Glutamatergic neuron (in vitro differentiated cells): ENCODE results near the gene DCAF8. TPM values are rescaled to one million over a fixed set of nuclear protein-coding genes. Genes with fewer than 3 reads are reported as not detected.

Experiments
- DNase-seq: peaks from one replicate; pipeline ENCODE4 v3.0.0; 2022
- H3K27ac Mint-ChIP-seq: one replicate; pipeline ENCODE4 v1.8.0; 2020; ENCODE audit warnings: mild to moderate bottlenecking, mixed read lengths, inconsistent platforms; ENCODE audit not compliant: unreplicated experiment
- H3K27me3 Mint-ChIP-seq: one replicate; pipeline ENCODE4 v1.8.0; 2020; ENCODE audit warnings: mild to moderate bottlenecking, moderate library complexity, mixed read lengths, inconsistent platforms; ENCODE audit not compliant: unreplicated experiment
- H3K36me3 Mint-ChIP-seq: one replicate; pipeline ENCODE4 v1.8.0; 2020; ENCODE audit warnings: mild to moderate bottlenecking, mixed read lengths, inconsistent platforms; ENCODE audit not compliant: unreplicated experiment
- H3K4me1 Mint-ChIP-seq: one replicate; pipeline ENCODE4 v1.8.0; 2020; ENCODE audit warnings: mild to moderate bottlenecking, low read depth, mixed read lengths, inconsistent platforms; ENCODE audit not compliant: unreplicated experiment
- H3K4me3 Mint-ChIP-seq: one replicate; pipeline ENCODE4 v1.8.0; 2020; ENCODE audit warnings: mild to moderate bottlenecking, mixed read lengths, inconsistent platforms; ENCODE audit not compliant: unreplicated experiment
- H3K9me3 Mint-ChIP-seq: one replicate; pipeline ENCODE4 v1.8.0; 2020; ENCODE audit warnings: mild to moderate bottlenecking, moderate library complexity, mixed read lengths, inconsistent platforms; ENCODE audit not compliant: unreplicated experiment
- CTCF ChIP-seq: fragments of 200-600 bp; sonication (generic); IDR thresholded peaks from one replicate; pipeline ENCODE4 v1.5.0; 2021; ENCODE audit not compliant: partially characterized antibody, unreplicated experiment
- total RNA-seq: library from RNA; stranded (reverse); fragmentation: NEBNext Ultra II Directional; extraction: Animal tissue kit (Norgen Biotek cat#: 25700); gene quantifications from one replicate; pipeline ENCODE4 v1.2.1, GENCODE V29; 2021; ENCODE audit not compliant: unreplicated experiment

The DCAF8 gene
- total RNA-seq, 1 donor from 2014 or later: 146 TPM

DNA sequence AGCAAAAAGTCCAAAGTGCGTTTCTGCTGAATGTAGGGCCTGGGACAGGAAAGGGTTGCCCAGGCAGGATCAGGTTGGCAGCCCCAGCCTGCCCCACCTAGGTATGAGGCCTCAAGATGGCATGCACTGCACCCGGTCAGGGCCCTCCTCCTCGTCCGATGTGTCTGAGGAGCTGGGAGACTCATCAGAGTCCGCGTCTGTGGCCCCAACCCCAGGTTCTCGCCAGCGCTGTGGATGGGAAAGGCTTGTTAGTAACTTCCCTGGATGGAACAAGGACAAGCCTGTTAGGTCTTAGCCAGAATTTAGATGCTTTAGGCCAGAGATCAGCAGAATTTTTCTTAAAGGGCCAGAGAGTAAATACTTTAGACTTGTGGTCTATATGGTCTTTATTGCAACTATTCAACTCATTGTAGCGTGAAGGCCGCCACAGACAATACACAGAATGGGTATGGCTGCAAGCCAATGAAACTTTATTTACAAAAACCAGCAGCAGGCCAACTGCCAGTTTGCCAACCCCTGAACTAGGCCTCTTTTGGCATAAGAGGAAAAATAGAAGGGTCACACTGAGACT is 44.8 kb downstream of the DCAF8 start:
- Mint-ChIP-seq H3K36me3 (peaks cover 5% of the 10 kb centered on the region), H3K4me3 (no peak overlapping the region), H3K27me3 (no peaks in the 10 kb centered on the region), H3K9me3 (no peaks in the 10 kb centered on the region), H3K4me1 (peaks cover 4% of the 10 kb centered on the region), H3K27ac (no peak overlapping the region)
- TF ChIP-seq CTCF: no peak
- DNase-seq: no peak

- no peak for DNase-seq
- H3K4me3 Mint-ChIP-seq: no peak overlapping the region
- H3K36me3 Mint-ChIP-seq: peaks cover 5% of the 10 kb centered on the region
- no peak overlapping the region for H3K27ac Mint-ChIP-seq
- peaks cover 2% of the 10 kb centered on the region for H3K9me3 Mint-ChIP-seq
- H3K27me3 Mint-ChIP-seq: peaks cover 3% of the 10 kb centered on the region
- no peak for TF ChIP-seq CTCF
- peaks cover 10% of the 10 kb centered on the region for H3K4me1 Mint-ChIP-seq
These were observed 46.0 kb downstream of the DCAF8 start for GRCh38 chr1:160216301-160216700.

GRCh38 chr1:160214481-160215140 is 47.7 kb downstream of the DCAF8 start:
- peaks cover 5% of the 10 kb centered on the region for H3K36me3 Mint-ChIP-seq
- peaks cover 26% of the 10 kb centered on the region for H3K4me1 Mint-ChIP-seq
- no peak for TF ChIP-seq CTCF
- DNase-seq: no peak
- H3K4me3 Mint-ChIP-seq: no peak overlapping the region
- H3K9me3 Mint-ChIP-seq: peaks cover 2% of the 10 kb centered on the region
- no peak overlapping the region for H3K27ac Mint-ChIP-seq
- H3K27me3 Mint-ChIP-seq: peaks cover 3% of the 10 kb centered on the region

DNA sequence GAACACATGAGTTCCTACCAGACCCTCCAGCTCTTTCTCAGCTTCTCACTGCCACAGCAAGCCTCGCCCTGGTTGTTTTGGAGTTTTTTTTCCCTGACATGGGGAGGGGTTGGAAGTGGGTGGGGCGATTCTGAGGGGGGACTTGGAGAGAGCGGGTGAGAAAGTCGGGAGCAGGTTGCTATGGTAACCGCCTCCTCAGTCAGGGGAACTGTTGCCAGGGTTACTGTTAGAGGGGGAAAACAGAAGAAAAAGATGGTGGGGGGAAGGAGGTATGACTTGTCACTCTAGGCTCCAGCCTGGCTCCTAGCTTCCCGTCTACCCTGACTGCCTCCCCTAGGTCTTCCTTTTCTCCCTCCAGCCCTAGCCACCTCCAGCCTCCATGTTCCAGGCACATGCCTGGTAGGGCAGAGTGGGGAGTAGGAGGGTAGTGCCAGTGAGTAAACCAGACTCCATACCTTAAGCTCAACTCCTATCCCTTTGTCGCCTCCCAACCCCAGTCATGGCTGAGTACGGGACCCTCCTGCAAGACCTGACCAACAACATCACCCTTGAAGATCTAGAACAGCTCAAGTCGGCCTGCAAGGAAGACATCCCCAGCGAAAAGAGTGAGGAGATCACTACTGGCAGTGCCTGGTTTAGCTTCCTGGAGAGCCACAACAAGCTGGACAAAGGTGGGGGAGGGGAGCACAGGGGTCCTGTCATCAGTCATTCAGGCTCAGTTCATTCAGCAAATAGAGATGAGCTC is 51.1 kb downstream of the DCAF8 start:
- Mint-ChIP-seq H3K4me3 (no peak overlapping the region), H3K27me3 (peaks cover 10% of the 10 kb centered on the region), H3K36me3 (peaks cover 5% of the 10 kb centered on the region), H3K4me1 (peaks cover 36% of the 10 kb centered on the region), H3K9me3 (peaks cover 5% of the 10 kb centered on the region), H3K27ac (peak overlapping the region; percentile 53)
- DNase-seq: no peak
- TF ChIP-seq CTCF: no peak

GRCh38 chr1:160210561-160210960 is 51.8 kb downstream of the DCAF8 start:
- TF ChIP-seq CTCF: no peak
- no peak for DNase-seq
- Mint-ChIP-seq H3K9me3 (peaks cover 7% of the 10 kb centered on the region), H3K27ac (peak overlapping the region; percentile 34), H3K36me3 (peaks cover 5% of the 10 kb centered on the region), H3K27me3 (peaks cover 10% of the 10 kb centered on the region), H3K4me3 (no peak overlapping the region), H3K4me1 (peaks cover 39% of the 10 kb centered on the region)
